ENCODE measurements around the gene CADPS2.

GRCh38 chr7:122425731-122426130 is 460.5 kb downstream of the CADPS2 start:
- TF ChIP-seq CTCF (optimal IDR thresholded peaks at IDR 0.05 in 1 of 3, IDR thresholded peaks at IDR 0.05 in 1 of 3, conservative IDR thresholded peaks at IDR 0.05 in 1 of 3; ENCODE audit: extremely low read depth in 1 of 3, insufficient read depth in 2 of 3, low read length in 3 of 3), result no peak
- no peak for TF ChIP-seq EZH2 (IDR thresholded peaks at IDR 0.05; ENCODE audit: low read length)

All from keratinocyte (primary cell).